Measurements from ENCODE around the gene SLC26A9.

DNA sequence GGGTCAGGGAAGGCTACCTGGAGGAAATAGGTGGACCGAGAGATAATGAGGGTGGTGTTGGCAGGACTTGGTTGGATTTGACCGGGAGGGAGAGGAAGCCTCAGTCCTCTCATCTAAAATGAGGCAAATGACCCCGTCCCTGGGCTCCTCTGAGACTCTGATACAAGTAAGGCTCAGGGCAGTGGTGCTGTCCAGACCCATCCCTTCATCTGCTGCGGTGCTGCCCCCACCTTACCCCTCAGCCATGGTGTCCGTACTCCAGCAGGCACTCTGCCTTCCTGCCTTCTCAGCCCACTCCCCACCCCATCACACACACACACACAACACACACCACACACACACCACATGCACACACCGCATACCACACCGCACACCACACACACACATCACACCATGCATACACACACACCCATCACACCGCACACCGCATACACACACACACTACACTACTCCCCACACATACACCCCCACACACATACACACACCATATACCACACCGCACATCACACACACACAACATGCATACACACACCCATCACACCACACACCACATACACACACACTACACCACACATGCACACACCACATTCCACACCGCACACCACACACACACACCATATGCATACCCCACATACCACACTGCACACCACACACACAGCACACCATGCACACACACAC lies 29.4 kb upstream of the SLC26A9 start:
- TF ChIP-seq RAD21 (IDR thresholded peaks at IDR 0.05; ENCODE audit: insufficient read depth, low read depth, low read length) (no peak), CTCF (IDR thresholded peaks at IDR 0.05 in 2 of 3, conservative IDR thresholded peaks at IDR 0.05 in 1 of 3; ENCODE audit: control insufficient read depth in 2 of 3, extremely low read depth in 1 of 3, insufficient read depth in 1 of 3, low read depth in 3 of 3, low read length in 3 of 3) (no peak), GABPA (IDR thresholded peaks at IDR 0.05; ENCODE audit: low read depth) (no peak), ZNF274 (IDR thresholded peaks at IDR 0.05; ENCODE audit: insufficient read depth, insufficient read length) (no peak), PAX8 (IDR thresholded peaks at IDR 0.05) (no peak), RFX5 (IDR thresholded peaks at IDR 0.05; ENCODE audit: low read depth, low read length) (no peak), POLR2A (IDR thresholded peaks at IDR 0.05; ENCODE audit: low read depth, low read length) (no peak), MYC (IDR thresholded peaks at IDR 0.05; ENCODE audit: insufficient read depth, insufficient read length, insufficient replicate concordance, low read length, severe bottlenecking) (no peak)
- TF ChIP-seq, protein P1, sequence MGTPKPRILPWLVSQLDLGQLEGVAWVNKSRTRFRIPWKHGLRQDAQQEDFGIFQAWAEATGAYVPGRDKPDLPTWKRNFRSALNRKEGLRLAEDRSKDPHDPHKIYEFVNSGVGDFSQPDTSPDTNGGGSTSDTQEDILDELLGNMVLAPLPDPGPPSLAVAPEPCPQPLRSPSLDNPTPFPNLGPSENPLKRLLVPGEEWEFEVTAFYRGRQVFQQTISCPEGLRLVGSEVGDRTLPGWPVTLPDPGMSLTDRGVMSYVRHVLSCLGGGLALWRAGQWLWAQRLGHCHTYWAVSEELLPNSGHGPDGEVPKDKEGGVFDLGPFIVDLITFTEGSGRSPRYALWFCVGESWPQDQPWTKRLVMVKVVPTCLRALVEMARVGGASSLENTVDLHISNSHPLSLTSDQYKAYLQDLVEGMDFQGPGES (IDR thresholded peaks at IDR 0.05), result no peak
